Breast epithelium (tissue), 4 donors: ENCODE measurements around the gene CTNND2. TPM values are rescaled to one million over a fixed set of nuclear protein-coding genes. Genes with fewer than 3 reads are reported as not detected.

ENCODE experiments used
- DNase-seq, 2 donors: peaks; one replicate each; pipeline ENCODE4 v3.0.0-alpha.2; 2019; ENCODE audit warnings: low spot score in 2 of 2
- H3K27ac ChIP-seq, 2 donors: fragments of 200-600 bp; sonication (generic) in 1 of 2; one replicate each; pipeline ENCODE4 v1.5.1; 2016 to 2019; ENCODE audit warnings: mild to moderate bottlenecking in 1 of 2
- H3K27me3 ChIP-seq, 2 donors: fragments of 200-600 bp; sonication (generic) in 1 of 2; one replicate each; pipeline versions ENCODE4 v1.5.1 to v1.6.0; 2017 to 2019; ENCODE audit warnings: control low read depth in 1 of 2, mild to moderate bottlenecking in 1 of 2
- H3K36me3 ChIP-seq: fragments of 200-600 bp; one replicate; pipeline ENCODE4 v1.5.1; 2019
- H3K4me1 ChIP-seq, 2 donors: fragments of 200-600 bp; sonication (generic); one replicate each; pipeline ENCODE4 v1.5.1; 2016 to 2019; ENCODE audit warnings: control low read depth in 1 of 2
- H3K4me3 ChIP-seq, 3 donors: fragments of 200-600 bp; sonication (generic); 1 replicate in 2 of 3; 2 replicates in 1 of 3; pipeline ENCODE4 v1.5.1; 2016 to 2019; ENCODE audit warnings: mild to moderate bottlenecking in 3 of 3, moderate library complexity in 2 of 3
- H3K9me3 ChIP-seq, 2 donors: fragments of 200-600 bp; sonication (generic) in 1 of 2; one replicate each; pipeline ENCODE4 v1.5.1; 2016 to 2019; ENCODE audit warnings: control low read depth in 1 of 2
- CTCF ChIP-seq, 3 donors: fragments of 450-650 bp; IDR thresholded peaks; one replicate each; pipeline ENCODE4 v1.5.1; 2016 to 2017; ENCODE audit warnings: antibody characterized with exemption in 3 of 3, mild to moderate bottlenecking in 3 of 3, moderate library complexity in 3 of 3
- POLR2A ChIP-seq: fragments of 450-650 bp; IDR thresholded peaks from one replicate; pipeline ENCODE4 v1.6.1; 2016; ENCODE audit warnings: antibody characterized with exemption, mild to moderate bottlenecking, moderate library complexity
- POLR2AphosphoS5 ChIP-seq, 3 donors: sonication (generic); formaldehyde crosslinking; IDR thresholded peaks; one replicate each; pipeline ENCODE4 v1.6.1; 2017; ENCODE audit warnings: antibody characterized with exemption in 3 of 3
- intact Hi-C: fragments of 100-400 bp; cut with DNase I; formaldehyde crosslinking; loops from one replicate; pipeline ENCODE4 v1.15.1; 2023; ENCODE audit warnings: low total_unique reads
- total RNA-seq, 3 donors: library from RNA; depleted of rRNA; stranded (reverse); fragments of >200 nt; gene quantifications; one replicate each; pipeline ENCODE4 v1.1.0, GENCODE V29; 2016

Gene CTNND2
- total RNA-seq, 3 donors from 2014 or later, result 3.3 to 6.0 TPM; not detected in 1

GRCh38 chr5:10982626-10983025, 921.6 kb downstream of the CTNND2 start:
- DNase-seq, result no peak
- TF ChIP-seq POLR2AphosphoS5 (IDR thresholded peaks at IDR 0.05), result no peak
- no peak for TF ChIP-seq POLR2A
- no peak for TF ChIP-seq CTCF (IDR thresholded peaks at IDR 0.05)
- intact Hi-C loops, result no loop called here

GRCh38 chr5:10981932-10982331, 922.3 kb downstream of the CTNND2 start:
- intact Hi-C loops, result no loop called here
- Histone ChIP-seq H3K27ac (no peak overlapping the region), H3K4me1 (no peaks in the 10 kb centered on the region), H3K27me3 (no peaks in the 10 kb centered on the region), H3K9me3 (no peaks in the 10 kb centered on the region), H3K4me3 (no peak overlapping the region), H3K36me3 (no peaks in the 10 kb centered on the region)
- TF ChIP-seq CTCF (IDR thresholded peaks at IDR 0.05), result no peak
- TF ChIP-seq POLR2A, result no peak
- no peak for TF ChIP-seq POLR2AphosphoS5 (IDR thresholded peaks at IDR 0.05)
- DNase-seq, result no peak

More at GRCh38 chr5:10982626-10983025, 921.6 kb downstream of the CTNND2 start:
- Histone ChIP-seq H3K36me3 (no peaks in the 10 kb centered on the region), H3K27me3 (no peaks in the 10 kb centered on the region), H3K4me1 (no peaks in the 10 kb centered on the region), H3K27ac (no peak overlapping the region), H3K4me3 (no peak overlapping the region), H3K9me3 (no peaks in the 10 kb centered on the region)

- no peaks in the 10 kb centered on the region for H3K27me3 ChIP-seq
- intact Hi-C loops, result no loop called here
- DNase-seq, result no peak
- H3K4me1 ChIP-seq, result no peaks in the 10 kb centered on the region
- H3K27ac ChIP-seq, result no peak overlapping the region
- no peaks in the 10 kb centered on the region for H3K9me3 ChIP-seq
- no peak overlapping the region for H3K4me3 ChIP-seq
- TF ChIP-seq POLR2AphosphoS5 (IDR thresholded peaks at IDR 0.05) (no peak), CTCF (IDR thresholded peaks at IDR 0.05) (no peak), POLR2A (no peak)
- no peaks in the 10 kb centered on the region for H3K36me3 ChIP-seq
Observed at GRCh38 chr5:10977011-10977410, 927.2 kb downstream of the CTNND2 start.

GRCh38 chr5:10975945-10976344, 928.3 kb downstream of the CTNND2 start:
- no peaks in the 10 kb centered on the region for H3K27me3 ChIP-seq
- H3K4me3 ChIP-seq, result no peak overlapping the region
- no peak for TF ChIP-seq CTCF (IDR thresholded peaks at IDR 0.05)
- no peak for TF ChIP-seq POLR2AphosphoS5 (IDR thresholded peaks at IDR 0.05)
- no peak for TF ChIP-seq POLR2A
- H3K4me1 ChIP-seq, result no peaks in the 10 kb centered on the region
- H3K36me3 ChIP-seq, result no peaks in the 10 kb centered on the region
- no peak overlapping the region for H3K27ac ChIP-seq
- DNase-seq, result no peak
- intact Hi-C loops, result no loop called here
- no peaks in the 10 kb centered on the region for H3K9me3 ChIP-seq

- TF ChIP-seq POLR2AphosphoS5 (IDR thresholded peaks at IDR 0.05) (no peak), CTCF (IDR thresholded peaks at IDR 0.05) (no peak), POLR2A (no peak)
- Histone ChIP-seq H3K27me3 (no peaks in the 10 kb centered on the region), H3K36me3 (no peaks in the 10 kb centered on the region), H3K4me3 (no peak overlapping the region), H3K9me3 (no peaks in the 10 kb centered on the region), H3K4me1 (no peaks in the 10 kb centered on the region), H3K27ac (no peak overlapping the region)
- intact Hi-C loops, result no loop called here
- DNase-seq, result no peak
Observed at GRCh38 chr5:10974850-10975249, 929.4 kb downstream of the CTNND2 start.
